HG03342 (cell line): Measurements from ENCODE around the gene LHPP.

Experiments used
- ATAC-seq: cut with Tn5 transposase; IDR thresholded peaks from one replicate; pipeline ENCODE4 v1.9.1; 2021; ENCODE audit warnings: mild to moderate bottlenecking, moderate library complexity; ENCODE audit not compliant: unreplicated experiment

The LHPP gene

DNA sequence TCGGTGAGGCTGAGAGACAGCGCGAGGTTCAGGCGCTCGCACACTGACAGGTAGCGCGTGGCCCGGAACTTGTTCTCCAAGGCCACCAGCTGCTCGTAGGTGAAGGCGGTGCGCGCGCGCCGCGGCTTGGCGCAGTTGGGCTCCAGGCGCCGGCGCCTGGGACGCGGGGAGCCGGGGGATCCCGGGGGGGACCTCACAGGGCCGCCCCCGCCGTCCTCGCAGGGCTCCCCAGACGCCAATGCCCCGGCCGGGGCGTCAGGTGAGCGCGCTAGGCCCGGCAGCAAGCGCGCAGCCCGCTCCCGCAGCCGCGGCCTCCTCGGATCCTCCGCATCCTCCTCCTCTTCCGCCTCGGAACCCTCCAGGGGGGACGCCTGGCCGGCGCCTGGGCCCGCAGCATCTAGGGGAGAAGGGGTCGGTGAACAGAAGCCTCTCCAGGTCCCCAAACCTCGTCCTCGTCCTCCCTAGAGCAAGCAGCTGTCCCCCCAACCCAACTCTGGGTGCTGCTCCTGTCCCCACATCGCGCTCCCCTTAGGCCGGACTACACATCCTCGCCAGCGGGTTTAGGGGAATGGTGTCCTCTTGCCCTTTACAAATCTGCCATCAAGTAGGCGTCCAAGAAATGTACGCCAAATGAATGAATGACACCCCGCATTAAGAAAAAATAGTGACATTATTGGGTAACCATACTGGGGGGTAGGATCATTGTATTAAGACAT lies 13.7 kb upstream of the LHPP start:
- ATAC-seq, result no peak

DNA sequence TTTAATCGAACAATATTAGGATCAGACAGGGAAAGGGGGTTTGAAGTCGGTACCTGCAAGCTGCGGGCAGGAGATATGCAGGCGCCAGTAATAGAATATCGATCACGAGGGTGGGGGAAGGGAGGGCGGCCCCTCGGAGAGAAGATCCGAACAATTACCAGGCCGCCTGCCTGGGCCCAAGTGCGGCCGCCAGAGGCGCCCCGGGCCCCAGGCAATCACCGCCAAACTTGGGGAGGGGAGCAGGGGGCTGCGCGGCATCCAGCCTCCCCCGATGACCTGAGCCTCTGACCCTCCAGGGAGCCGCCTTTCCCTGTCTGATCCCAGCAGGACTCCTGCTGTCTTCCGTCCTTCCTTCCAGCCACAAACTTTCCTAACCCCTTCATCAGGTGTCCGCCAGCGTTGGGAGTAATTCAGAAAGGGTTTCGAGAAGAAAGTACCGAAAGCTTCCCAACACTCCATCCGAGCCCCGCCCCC lies 12.9 kb upstream of the LHPP start:
- ATAC-seq, result no peak

DNA sequence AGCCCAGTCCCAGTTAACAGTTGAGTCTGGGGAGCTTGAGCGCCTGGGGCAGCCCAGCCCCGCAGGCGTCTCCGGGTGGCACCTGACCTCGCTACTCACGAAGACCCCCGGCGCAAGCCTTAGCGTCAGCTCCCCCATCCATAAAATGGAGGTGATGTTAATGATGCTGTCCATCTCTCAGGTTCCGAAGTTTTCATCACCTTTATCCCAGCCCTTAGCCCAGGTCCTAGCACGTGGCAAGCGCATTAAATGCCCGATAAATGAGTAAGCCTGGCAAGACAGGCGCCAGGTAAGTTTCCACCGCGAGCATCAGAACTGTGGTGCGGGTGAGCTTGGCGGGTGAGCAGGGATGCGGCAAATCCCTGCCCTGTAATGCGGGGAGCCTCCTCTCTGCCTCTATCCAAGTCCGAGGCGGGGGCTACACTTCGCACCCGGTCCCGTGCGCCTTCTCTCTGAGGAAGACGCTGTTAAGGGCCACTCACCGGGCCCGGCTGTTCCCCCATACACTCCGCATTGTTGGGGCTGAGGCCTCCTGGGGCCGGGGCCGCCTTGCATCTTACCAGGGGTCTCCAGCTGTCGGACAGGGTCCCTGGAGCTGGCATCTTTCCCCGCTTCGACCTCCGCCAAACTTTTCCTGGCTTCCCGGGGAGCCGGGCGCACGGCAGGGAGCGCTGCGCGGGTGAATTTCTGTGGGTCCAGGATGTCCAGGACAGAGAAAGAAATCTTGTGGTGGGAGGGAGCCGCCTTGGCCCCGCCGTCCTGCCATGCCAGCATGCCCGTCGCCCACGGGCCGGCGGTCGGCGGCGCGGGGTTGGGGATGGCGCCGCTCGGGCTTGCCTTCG lies 12.2 kb upstream of the LHPP start:
- ATAC-seq, result no peak

DNA sequence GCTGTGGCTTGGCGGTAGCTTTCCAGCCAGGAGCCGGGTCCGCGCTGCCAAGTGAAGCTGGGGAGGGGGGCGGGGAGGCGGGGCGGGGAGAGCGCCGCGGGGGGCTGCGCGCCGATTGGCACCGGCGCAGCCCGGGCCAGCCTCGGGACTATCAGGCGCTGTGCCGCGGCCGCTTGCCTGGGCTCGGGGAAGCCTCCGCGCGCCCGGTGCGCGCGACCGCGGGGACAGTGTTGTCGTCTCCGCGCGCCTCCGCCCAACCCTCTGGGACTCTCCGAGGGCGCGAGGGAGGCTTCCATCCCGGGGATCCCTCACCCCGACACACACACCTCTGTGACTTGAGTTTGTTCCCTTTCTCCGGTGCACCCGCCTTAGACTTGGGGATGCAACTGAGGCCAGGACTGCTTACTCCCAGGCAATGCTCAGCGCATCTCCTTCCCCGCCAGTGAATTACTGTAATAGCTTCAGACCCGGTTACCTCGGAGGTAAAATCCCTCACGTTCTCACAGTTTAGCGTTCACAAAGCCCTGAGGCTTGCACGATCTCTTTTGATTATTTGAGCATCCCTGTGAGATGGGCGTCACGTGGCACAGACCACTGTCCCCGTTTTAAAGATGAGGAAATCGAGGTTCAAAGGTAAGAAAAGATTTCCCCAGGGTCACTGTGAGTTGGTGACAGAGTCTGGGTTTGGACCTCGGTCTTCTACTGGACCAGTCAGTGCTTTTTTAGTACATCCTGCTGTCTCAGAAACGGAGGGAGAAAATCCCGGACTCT lies 11.4 kb upstream of the LHPP start, which contains the start of gene NKX1-2:
Gene NKX1-2, minus strand, starts transcription at position 24 of the 771 bp plus-strand sequence. CDS start 92 bp downstream, outside the sequence.
- ATAC-seq, result no peak

DNA sequence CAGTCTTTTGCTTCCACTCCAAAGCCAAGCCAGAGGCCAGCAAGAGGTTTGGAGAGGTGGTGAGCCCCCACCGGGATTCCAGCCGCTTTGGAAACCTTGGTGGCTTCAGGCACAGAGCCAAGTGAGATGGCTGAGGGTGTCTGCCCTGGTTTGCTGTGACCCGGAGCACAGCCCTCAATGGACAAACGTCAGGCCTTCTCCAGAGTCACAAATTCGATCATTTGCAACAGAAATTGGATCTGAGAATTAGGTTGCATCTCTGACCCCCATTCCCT lies 10.9 kb upstream of the LHPP start:
- ATAC-seq, result no peak

DNA sequence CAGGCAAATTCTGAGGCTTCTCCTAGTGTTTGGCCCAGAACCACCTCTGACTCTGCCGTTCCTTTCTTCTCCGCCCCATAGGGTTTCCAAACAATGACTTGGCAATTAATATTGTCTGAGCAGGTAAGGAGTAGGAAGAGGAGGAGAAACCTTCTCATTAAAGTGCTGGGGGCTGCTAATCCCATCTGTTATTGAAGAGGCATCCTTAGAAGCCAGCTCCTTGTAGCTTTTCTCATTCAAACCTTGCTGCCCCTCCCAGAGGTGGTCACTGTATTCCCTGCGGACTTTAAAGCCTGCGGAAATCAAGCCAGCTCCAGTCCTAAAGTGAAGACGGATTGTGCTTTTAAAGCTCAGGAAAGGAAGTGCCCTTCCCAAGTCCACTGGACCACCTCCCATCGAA lies 10.3 kb upstream of the LHPP start:
- ATAC-seq, result no peak

DNA sequence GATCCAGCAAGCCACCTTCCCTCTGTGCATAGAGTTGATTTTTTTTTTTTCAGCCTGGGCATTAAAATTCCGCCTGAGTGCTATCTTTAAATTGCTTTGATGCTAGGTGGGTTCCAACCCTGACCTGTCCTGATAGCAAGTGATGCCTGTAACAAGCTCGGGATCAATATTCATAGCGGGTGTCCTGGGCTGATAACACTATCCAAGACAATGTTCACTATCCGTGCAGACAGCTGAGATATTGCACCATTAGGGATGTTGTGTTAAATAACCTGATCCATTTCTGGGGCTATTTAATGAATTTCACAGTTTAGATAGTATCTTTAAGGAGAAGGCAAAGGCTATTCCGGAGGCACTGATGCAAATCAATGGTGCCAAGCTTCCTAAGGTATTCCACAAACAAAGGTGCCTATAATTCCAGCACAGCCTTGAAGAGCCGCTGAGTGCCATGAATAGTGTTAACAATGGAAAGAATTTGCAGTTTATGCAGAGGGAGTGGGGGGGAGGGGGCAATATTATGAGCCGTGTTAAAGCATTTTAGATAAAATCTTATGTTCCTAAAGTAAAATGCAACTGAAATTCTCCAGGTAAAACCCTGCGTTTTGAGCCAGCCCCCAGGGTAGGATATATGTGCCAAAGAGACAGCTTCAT lies 7.5 kb upstream of the LHPP start:
- ATAC-seq, result no peak

DNA sequence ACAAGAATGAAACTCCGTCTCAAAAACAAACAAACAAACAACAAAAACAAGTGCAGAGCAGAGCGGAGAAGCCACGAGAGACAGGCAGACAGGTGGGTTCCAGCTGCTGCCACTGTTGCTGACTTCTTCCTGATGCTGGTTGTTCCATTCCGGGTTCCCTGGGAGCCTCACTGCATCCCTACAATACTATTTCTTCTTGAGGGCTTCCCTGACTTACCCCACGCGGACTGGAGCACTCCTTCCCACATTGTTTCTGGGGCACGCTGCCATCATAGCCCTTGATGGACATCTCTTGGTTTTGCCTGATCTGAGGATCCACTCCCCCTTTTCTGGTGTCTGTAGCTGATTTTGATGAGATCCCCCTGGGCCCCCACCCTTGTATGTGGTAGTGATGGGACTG lies 6.2 kb upstream of the LHPP start:
- ATAC-seq, result no peak

DNA sequence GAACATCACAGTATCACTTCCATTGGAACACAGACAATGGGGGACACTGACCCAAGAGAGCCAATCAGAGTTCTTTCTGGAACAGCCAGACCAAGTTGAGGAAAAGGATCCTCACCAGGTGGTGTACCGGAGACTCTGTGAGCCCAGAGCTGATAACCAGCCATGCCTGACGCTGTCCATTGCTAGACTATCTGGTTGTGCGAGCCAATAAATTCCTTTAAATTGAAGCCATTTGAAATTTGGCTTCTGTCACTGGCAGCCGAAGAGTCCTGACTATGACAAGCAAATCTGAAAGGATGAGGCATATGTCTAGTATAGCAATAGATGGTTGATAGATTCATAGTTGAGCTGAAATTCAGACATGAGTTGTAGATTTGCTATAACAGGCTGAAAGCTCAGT lies 3.1 kb upstream of the LHPP start:
- ATAC-seq, result no peak

DNA sequence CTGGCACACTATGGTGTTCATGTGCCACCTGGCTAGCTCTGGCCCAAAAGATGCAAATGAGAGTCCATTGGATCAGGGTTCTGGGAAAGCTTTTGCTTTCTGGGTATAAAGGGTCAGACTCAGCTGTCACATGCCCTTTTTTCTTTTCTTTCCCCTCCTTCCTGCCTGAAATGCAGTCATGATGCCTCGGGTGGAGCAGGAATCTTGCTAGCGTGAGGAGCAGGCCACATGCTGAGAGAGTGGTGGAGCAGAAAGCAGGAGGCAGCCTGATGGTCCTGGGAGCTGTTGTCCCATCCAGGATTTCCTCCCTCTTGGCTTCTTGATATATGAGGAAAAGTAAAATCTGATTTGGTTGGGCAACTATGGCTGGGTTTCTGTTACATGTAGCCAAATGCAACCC lies 2.7 kb upstream of the LHPP start:
- ATAC-seq, result no peak

DNA sequence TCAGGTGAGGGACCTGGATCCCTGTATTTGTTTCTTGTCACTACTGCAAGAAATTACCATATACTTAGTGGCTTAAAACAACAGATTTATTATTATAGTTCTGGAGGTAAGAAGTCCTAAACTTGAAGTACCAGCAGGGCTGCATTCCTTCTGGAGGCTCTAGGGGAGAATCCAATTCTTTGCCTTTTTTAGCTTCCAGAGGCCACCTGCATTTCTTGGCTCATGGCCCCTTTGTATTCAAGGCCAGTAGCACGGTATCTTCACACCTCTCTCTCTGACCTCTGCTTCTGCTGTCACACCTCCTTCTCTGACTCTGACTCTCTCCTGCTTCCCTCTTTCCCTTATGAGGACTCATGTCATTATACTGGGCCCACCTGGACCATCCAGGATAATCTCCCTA lies 2.2 kb upstream of the LHPP start:
- ATAC-seq, result no peak

DNA sequence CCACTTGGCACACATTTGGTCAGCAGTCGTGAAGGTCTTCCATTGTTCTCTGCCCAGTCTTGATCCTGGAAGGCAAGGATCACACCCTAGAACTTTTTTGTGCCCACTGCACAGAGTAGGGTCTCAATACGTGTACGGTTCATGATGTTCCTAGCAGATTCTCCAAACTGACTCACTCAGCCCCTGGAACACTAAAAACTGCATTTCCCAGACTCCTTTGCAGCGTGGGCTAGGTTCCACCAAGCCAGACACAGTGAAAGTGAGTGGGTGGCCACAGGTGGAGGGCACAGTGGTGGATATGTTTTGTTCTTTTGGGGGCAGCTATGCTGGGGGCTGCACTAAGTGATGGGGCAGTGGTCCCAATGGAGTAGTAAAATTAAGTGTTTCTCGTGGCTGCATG lies 1.5 kb upstream of the LHPP start:
- no peak for ATAC-seq

DNA sequence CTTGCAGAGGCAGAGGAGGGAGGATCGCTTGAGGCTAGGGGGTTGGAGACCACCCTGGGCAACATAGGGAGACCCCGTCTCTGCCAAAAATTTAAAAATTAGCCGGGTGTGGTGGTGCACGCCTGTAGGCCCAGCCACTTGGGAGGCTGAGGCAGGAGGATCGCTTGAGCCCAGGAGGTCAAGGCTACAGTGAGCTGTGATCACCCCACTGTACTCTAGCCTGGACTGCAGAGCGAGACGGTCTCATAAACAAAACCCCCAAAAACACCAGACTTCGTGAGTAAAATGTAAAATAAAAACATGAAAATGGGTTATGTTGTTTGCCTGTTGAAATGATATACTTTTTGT lies 699 bp downstream of the LHPP start:
- ATAC-seq, result no peak

DNA sequence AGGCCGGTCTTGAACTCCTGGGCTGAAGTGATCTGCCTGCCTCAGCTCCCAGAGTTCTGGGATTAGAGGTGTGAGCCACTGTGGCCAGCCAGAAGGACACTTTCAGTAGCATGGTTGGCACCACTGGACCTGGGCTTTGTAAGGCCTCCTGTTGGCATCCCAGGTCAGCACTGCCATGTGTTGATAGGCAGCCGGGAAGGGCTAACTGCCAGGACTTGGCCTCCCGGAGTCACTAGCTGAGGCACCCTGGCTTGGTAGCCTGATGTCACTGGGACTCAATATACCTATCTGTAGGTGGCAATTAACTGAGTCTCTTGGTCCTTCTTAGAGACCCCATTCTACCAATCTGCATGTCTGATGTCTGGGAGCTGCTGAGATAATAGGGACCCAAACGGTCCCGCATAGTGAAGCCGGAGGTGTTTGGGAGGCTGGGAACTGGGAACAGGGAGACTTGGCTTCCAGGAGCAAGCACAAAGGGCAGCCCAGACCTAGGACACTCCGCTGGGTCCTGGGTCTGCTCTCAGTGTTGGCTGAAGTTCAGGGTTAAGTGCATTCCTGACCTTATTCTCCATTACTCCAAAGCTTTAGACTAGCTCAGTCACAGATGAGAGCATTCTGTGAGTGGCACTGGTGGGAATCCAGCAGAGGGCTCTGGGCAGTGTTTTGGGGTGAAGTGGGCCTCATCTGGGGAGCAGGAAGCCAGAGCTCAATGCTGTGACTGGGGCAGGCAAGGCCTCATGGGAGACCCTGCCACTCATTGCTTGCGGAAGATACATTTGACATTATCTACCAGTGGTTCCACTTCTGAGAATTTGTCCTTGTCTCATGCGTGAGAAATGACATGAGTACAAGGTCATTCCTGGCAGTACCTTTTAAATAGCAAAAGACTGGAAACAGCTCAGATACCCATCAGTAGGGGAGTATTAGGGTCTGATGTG lies 2.7 kb downstream of the LHPP start:
- no peak for ATAC-seq

DNA sequence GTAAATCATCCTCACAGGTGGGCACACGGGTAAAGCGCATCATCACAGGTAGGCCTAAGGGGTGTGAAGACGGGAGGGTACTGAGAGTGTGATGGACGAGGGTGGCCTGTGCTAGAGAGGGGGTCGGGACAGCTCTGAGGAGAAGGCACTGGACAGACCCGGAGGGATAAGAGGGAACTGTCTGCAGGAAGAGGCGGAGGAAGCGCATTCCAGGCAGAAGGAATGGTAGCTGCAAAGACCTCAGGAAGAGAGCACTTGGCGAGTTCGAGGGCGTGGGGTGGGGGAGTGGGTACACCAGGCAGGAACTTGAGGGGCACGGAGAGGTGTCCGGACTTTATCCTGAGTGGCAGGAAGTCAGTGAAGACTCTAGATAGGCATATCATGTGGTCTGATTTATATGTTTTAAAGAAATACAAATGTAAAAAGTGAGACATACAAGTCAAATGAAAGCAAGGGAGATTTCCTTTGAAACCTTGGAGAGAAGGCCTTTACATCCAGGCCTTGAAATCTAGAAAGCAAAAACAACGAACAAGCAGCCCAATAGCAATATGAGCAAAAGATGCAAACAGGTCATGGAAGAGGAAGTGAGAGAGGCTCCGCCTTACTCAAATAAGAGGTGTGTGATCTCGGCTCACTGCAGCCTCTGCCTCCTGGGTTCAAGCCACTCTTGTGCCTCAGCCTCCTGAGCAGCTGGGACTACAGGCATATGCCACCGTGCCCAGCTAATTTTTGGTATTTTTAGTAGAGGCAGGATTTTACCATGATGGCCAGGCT lies 3.6 kb downstream of the LHPP start:
- ATAC-seq, result peak; percentile 38

DNA sequence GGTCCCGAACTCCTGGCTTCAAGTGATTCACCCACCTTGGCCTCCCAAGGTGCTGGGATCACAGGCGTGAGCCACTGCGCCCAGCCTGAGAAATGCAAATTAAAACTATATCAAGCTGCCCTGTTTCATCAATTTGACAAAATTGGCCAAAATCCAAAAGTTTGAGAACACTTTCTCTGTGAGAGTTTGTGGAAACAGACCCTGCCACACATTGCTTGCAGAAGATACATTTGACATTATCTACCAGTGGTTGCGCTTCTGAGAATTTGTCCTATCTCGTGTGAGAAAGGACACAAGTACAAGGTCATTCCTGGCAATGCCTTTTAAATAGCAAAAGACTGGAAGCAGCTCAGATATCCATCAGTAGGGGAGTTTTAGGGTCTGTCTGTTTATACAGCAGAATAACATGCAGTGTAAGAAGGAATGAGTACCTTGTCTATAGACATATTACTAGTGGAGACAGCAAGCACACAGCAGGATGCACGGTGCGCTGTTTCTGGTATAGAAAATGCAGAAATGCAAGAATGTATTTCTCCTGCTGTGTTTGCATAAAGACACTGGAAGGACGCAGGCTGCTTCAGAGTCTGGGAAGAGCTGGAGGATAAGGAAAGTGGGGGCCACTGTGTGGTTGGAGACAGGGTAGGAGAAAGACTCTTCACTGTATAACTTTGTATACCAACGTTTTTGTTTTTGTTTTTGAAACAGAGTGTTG lies 4.3 kb downstream of the LHPP start:
- ATAC-seq, result no peak

DNA sequence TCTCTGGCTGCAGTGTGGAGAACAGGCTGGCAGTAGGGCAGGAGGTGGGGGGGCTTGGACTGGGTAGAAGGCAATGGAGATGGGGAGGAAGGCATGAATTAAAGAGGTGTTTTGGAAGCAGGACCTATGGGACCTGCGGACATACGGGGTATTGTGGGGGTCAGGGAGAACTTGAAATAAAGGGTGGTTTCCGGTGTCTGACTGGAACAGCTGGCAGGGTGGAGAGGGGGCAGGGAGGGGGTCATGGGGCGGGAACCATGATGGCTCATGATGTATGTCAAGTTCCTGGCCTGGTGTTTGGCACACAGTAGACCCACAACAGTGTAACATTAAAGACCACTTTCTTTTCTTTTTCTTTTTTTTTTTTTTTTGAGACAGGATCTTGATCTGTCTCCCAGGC lies 5.5 kb downstream of the LHPP start:
- no peak for ATAC-seq

DNA sequence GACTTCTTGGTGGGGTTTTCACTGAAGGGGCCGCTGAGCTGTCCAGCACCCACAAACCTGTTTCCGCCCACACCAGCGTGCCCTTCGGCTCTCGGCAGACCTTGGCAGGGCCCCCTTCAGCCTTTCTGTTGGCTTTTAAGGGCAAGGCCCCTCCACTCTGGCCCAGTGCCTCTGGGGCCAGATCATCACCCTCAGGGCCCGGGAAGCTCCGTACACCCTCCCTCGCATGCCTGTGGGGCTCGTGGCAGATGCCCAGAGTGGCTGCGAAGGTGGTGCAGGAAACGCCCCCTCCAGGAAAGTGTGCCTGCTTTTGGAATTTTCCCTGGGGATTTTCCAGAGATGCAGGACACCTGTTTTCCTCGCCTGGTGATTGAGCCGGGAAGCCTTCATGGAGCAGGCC lies 7.0 kb downstream of the LHPP start:
- ATAC-seq, result no peak

DNA sequence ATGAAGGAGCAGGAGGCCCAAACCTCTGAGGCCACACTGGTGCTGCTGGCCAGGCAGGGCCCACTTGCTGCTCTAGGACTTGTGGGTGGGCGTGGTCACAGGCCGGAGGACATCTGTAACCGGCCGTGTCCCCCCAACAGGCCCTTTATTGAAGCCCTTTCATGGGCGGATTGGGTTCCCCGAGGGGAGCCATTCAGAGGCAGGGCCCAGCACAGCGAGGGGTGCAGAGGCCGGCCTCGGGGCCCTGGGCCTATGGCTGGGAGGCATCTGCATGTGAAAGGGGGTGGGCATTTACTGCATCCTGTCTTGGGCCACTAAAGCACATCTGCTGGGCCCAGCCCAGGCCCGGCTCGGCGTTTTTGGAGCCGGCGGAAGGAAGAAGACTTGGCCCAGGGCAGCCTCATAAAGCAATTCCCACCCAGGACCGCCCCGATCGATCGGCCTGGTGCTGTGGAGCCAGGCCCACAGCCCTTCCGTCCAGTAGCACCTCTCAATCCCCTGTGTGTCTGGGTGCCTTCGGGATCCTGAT lies 8.4 kb downstream of the LHPP start:
- ATAC-seq, result no peak
